NCI-H1436 (cell line): ENCODE data around the gene NANOS2.

Experiments used
- DNase-seq: peaks from one replicate; lab custom pipeline; 2025; lab: John Stamatoyannopoulos, UW

The NANOS2 gene

DNA sequence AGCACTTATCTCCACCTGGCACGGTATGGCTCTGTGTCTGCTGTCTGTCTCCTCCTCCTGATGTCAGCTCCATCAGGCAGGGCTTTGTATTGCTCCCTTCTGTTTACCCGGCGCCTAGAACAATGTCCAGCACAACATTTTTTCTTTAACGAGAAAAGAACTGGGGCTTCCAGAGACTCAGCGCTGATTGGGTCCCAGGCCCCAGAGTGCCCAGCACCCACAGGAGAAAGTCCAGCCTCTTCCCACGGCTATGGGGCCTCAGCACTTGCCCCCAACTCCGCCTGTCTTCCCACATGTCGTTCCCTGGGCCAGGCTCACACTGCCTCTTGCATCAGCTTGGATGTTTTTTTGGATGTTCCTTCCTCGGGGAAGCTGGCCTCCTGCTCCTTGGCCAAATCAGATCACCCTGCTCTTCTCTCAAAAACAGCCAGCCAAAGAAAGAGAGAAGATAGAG lies 19.0 kb downstream of the NANOS2 start:
- no peak for DNase-seq

DNA sequence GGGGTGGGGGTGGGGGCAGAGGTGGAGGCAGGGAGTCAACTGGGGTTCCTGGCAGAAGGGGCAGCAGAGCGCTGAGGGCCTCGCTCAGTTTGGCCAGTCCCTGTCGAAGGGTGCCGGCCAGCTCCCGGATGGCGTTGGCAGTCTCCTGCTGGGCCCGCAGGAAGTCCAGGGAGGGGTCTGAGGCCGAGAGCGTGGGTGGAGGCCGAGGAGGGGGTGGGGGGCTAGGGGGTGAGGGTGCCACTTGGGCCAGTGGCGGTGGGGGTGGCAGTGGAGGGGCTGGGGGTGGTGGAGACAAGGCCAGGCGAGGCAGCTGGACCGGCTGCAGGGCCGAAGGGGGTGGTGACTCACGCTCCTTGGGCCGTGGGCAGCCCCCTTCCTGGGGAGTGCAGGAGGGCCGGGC lies 23.7 kb downstream of the NANOS2 start:
- DNase-seq, result no peak

DNA sequence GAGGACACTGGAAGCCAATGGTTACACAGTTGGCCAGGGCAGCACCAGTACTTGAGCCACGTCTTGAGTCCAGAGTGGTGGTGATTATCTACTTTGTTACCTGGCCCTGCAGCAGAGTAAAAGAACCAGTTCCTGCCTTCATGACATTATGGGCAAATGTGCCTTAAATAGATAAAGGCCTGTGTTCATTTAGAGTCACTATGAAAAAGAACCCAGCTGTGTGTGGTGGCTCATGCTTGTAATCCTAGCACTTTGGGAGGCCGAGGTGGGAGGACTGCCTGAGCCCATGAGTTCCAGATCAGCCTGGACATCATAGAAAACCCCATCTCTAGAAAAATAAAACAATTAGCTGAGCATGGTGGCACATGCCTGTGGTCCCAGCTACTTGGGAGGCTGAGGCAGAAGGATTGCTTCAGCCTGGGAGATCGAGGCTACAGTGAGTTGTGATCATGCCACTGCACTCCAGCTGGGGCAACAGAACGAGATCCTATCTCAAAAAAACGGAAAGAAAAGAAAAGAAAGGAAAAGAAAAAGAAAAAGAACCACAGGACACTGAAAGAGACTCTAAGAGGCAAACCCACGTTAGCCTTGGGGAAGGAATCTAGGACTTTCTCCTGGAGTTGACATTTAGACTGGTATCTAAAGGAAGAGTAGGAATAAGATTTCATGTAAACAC lies 25.2 kb downstream of the NANOS2 start:
- DNase-seq, result no peak

DNA sequence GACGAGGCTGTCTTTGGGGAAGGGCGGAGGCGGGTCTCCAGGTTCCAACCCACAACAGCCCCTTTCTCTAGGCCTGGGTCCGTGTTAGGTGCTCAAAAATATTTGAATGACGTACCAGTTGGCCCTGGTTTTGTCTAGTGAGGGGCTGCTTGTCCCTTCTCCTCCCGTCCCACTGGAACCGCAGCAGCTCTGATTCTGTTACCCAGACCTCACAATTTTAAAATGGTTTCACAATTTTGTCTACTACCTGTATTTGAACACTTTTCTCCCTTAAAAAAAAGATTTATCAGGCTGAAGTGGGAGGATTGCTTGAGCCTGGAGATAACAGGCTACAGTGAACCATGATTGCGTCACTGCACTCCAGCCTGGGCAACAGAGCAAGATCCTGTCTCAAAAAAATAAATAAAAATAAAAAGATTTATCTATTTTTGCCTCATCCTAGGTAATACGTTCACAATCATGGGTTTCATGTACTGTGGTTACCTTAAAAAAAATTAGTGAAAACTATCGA lies 27.3 kb downstream of the NANOS2 start:
- no peak for DNase-seq

DNA sequence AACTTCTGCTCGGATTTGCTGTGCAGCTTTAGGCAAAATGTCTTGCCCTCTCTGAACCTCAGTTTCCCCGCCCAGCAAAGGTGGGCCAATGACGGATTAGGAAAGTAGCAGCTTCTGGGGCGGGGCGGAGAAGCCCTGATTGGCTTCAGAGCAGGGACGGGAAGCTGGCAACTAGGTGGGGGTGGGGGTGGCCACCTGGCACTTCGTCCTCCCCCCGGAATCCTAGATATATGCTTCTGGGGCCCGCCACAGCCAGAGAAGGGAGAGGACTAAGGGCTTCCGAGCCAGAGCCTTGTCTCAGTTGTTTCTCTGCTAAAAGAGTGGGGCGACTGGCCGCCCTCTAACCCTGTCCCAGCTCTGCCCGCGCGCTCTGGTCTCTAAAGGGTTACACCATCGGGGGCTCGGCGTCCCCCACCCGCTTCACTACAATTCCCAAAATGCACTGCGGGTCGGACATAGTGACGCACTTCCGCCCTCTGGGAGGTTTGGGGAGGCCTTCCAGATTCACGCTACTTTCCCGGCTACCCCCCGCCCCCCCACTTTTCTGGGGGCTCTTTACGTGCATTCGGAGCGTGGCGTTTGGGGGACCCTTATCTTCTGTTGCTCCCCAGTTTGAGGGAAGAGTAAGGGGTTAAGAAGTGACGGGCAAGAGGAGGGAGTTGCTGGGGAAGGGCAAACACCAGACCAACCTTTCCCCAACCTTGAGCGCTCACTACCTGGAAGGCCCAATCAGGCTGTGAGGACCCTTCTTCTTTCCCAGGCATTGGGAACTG lies 28.0 kb downstream of the NANOS2 start:
- DNase-seq, result peak; percentile 89

DNA sequence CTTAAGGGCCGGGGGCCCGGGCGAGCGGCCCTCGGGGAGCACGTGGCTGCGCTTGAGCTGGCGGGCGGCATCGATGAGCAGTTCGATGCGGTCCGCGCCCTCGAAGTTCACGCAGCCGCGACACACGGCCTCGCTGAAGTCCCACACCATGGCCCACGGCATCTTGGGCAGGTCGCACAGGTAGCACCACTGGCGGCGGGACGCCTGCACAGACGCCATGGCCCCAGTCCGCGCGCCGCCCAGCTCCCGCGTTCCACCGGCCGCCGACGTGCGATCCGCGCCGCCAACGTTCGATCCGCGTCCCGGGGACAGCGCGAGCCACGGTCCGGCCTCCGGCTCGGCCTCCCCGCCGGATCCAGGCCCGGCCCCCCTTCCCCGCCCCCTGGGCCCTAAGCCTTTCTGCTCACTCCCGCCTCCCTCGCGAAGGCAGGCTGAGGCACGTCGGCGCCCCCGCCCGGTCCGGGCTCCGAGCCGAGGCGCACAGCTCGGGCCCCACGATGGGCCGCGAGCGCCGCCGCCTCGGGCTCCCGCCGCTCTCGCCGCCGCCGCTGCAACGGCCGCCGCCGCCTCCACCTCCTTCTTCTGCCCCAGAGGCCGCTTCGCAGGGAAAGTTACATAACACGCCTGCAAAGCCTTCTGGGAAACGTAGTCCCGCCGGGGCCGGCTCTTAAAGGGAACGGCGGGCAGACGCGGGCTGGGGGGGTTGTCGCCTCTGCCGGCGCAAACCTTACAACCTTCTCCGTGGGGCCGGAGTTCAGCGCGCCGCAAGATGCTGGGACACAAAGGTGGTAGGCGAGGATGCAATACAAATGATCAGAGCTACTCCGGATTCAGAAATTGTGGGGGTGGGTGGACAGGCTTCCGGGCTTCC lies 28.8 kb downstream of the NANOS2 start, which contains the start of gene IRF2BP1:
Gene IRF2BP1, minus strand, starts transcription at position 586 of the 871 bp plus-strand sequence. Its CDS starts 367 bp downstream, at position 219.
- peak; percentile 91 for DNase-seq

DNA sequence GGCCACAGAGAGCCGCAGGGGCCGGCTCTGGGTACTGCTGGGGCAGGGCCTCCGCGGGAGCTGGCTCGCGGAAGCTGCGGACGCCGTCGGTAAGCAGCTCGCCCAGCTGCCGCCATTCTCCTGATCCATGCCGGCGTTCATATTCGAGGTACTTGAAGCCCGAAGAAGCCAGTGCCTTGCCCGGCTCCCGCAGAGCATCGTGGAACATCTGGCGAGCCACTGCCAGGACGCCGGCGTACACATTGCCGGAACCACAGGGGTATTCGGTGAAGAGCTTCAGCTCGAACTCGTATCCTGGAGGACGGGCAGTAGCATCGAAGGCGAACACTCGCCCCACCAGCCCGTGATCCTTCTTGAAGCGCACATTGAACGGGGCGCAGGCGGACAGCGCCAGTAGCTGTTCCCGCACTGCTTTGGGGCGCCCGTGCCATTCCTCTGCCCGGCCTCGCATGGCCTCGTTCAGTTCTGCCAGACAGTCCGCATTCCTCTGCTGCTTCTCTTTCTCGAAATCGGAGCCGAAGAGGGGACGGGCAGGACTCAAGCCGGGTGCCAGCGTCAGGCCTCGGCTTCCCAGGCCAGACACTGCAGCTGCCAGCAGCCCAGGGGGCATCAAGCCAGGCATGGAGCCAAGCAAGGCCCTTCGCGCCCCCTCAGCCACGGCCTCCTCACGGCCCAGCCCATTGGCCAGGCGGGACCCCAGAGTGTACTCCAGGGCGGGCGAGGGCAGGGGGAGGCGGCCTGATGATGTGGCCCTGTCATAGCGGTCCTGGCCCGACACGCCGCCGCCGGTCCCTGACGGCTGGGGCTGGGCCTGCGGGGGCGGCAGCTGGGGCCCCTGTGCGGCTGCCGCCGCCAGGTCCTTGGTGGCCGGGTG lies 29.7 kb downstream of the NANOS2 start:
- no peak for DNase-seq

DNA sequence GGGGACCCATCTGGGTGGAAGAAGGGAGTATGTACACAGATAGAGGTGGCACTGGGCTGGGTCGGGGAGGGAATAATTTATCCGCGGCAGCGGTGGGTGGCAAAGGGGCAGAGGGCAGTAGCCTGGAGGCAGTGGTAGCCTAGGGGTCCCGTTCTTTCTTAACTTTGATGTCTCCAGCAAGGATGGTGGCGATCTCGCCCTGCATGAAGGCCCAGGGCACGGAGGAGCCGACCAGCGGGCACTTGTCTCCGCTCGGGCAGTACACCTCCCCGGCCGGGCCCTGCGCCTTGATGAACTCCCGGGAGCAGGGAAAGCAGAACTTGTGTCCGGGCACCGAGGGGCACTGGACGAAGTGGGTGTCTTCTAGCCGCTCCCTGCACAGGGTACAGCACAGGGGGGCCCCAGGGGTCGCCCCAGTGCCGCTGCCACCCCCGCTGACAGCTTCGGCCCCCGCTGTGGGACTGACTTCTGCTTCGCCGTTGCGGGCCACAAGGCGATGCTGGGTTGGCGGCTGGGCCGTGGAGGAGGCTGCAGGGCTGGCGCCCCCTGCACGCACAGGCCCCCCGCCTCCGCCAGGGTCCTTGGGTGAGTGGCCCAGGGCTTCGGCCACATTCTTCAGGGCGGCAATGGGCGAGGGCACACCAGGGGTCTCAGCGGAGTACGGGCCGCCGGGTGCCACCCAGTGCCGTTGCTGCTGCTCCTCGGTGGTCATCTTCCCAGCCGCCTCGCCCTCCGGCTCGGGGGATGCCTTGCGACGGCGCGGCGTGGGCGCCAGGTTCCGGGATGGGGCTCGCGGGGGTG lies 30.5 kb downstream of the NANOS2 start:
- no peak for DNase-seq

DNA sequence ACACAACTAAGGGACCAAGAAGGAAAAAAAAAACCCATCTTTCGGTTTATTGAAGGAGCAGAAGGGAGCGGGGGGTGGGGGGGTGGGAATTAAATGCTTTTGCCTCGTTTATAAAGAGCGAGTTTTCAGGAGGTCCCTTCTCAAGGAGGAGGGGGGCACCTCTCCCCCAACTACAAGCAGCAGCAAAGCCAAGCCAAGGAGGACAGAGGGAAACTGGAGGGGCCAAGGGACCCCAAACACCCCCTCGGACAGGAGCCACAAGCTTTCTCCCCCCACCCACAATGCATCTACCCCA lies 31.0 kb downstream of the NANOS2 start:
- no peak for DNase-seq

DNA sequence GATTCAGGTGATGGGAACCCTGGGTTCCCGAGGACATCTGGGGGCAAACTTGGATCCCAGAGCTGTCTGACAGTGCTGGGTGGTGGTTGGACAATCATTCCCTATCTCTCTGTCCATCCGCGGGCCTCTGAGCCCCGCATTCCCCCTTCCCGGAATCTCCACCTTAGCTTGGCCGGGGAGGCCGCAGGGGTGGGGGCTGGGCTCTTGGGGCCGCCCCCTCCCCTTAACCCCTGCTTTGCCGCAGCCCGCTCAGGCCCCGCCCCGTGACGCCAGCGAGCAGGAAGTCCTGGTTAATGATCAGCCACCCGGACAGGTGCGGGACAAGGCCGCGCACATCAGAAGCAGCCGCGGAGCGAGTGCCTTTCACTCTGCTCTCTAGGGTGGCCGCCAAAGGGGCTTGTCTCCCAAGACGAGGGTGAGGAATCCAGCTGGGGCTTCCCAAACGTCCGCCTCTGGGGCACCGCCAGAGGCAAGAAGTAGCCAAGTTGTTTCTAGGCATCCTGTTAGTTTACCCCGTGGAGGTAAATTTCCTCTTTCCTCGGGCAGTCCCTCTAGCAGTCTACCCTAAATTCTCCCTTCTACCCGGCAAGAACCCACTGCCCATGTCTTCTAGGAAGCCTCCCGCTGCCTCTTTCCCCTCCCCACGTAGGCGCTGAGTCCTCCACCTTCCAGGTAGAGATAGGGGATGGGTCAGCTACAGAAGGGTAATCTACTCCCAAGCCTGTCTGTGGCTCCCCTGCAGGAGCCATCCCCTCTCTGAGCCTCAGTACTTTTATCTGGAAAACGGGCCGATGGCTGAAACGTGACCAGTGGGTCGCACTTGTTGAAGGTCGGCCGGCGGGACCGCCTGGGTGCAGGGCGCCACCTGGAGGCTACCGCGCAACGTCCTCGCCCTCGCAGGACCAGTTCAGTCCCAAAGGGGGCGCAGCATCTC lies 31.7 kb downstream of the NANOS2 start:
- DNase-seq, result peak; percentile 81

DNA sequence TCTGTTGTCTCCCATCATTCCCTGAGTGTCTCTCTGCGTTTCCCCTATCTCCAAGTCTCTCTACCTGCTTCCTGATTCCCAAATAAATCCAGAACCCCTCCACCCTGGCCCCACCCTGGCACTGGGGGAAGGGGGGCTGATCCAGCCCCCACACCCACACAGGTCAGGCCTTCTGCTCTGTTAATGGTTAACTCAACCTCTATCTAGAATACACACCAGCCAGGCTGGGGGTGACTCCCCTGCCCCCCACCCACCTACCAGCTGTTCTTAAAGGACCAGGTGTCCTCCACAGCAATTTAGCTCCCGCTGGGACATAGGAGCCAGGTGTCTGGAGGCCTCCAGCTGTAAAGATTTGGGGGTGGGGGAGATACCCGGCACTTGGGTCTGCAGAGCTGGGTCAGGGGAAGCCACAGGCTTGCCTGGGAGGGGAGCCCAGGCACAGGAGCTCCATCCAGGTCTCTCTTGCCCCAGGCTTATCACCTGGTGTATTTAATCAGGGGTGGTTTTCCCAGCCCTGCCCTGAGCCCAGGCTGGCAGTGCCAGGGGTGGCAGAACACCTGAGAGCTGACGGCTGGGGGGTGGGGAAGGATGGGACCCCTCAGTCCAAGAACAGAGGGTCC lies 32.6 kb downstream of the NANOS2 start:
- peak; percentile 24 for DNase-seq

DNA sequence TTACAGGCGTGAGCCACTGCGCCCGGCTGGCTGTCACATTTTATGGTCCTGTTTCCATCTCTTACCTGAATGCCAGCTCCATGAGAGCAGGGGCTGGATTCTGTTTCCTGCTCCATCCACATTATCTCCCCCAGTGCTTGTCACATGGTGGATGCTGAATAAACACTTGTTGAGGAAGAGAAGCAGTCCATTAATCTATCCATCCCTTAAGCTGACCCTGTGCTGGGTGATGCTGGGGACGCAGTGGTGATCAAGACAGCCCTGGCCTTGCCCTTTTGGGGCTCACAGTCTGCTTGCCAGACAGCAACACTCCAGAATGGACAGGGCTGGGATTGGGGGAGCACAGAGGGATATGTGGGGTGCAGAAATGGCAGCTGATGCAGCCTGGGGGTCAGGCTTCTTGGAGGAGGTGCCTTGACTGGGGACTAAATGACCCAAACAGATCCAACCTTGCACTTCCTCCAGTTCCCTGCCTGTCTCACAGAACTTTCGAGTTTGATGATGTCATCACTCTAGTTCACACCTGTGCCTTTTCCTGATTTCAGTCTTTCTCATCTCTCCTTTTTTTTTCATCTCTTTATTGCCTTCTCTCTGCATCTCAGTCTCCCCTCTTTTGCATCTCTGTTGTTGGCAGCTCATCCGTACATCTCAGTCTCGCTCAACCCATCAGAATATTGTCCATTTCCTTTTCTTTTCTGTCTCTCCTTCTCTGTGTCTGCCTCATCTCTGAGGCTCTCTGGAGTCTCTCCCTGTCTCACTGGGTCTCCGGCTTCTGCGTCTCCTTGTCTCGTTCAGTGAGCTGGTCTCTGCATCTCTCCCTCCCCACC lies 33.3 kb downstream of the NANOS2 start:
- DNase-seq, result no peak

DNA sequence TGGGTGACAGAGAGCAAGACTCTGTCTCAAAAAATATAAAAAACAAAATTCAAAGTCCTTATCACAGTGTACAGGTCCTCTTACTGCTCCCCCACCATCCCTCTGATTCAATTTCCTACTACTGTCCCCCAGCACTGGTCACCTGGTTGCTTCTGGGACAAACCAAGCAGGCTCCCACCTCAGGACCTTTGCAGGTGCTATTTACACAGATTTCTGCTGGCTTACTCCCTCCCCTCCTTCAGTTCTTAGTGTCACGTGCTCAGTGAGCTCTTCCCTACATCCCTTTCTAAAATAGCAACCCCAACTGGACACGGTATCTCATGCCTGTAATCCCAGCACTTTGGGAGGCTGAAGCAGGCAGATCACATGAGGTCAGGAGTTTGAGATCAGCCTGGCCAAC lies 34.6 kb downstream of the NANOS2 start:
- no peak for DNase-seq

DNA sequence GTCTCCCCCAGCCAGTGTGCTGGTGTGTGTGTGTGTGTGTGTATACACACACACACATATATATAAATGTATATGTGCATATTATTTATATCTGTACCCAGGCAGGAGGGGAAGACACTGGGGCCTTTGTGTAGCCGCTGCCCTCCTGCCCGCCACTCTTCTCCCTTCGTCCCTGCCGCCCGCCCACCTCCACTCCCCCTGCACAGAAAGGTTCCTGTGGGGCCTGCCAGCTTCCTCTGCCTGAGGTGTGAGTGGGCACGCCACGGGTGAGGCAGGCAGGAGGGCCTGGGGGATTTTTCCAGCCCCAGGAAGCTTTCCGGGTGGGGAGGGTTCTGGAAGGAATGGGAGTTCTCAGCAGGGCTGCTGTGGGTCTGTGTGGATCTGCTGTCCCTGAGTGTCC lies 35.5 kb downstream of the NANOS2 start:
- DNase-seq, result no peak

DNA sequence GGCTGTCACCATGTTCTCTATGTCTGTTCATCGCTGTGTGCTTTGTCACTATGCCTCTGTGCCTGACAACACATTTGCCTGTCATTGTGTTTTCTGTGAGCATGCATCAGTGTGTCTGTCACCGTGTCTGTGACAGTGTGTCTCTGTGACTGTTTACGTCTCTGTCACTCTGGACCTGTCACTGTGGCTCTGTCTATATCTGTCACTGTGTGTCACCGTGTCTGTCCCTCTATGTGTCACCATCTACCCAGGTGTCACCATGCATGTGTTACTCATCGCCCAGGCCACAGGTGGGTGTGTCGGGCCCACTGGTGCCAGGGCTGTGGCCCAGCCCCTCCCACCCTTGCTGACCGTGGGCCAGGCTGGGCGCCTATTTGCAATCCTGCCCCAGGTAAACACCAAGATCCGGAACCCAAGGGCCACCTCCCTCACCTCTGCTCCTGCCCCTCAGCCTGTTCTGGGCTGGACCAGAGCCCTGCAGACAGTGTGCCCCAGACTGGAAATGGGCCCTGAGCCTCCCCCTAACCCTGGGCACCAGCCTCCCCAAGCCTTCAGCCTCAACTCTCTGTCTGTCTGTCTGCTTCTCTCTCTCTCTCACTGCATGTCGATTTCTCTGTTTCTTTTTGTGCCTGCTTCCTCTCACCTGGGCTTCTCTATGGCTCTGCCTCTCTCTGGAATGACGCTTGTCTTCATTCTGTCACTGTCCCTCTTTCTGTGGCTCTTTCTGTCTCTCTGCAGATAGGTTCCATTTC lies 36.4 kb downstream of the NANOS2 start:
- DNase-seq, result no peak

DNA sequence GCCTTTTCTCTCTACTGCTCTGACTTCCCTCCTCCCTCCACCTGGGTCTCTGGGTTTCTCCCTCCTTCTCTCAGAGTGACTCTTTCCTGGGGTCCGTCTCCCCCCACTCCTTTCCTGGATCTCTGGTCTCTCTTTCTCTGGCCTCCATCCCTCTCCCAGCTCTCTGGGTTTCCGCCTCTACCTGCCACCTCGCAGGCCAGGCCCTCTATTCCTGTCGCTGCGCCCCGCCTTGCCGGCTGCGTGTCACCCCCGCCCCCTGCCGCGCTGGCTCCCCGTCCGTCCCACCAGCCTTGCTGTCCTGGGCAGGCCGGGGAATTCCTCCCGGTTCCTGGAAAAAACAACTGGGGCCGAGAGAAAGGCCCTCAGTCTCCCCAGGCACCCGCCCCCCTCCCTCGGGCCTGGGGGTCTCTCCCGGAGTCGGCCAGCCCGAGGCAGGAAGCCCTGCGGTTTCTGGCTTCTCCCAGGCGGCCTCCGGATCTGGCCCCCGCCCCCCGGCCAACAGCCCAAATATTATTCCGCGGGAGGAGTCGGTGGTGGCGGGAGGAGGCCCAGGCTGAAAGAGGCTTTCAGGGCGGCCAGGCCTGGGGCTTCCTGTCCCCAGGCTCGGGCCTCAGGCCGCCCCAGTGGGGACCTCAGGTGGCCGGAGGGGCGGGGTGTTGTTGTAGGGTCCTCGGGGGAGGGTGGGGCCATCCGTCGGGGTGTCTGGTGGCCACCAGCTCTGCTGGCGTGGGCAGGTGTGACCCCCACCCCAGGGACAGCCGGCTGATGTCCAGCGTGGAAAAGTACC lies 38.0 kb downstream of the NANOS2 start:
- DNase-seq, result no peak

DNA sequence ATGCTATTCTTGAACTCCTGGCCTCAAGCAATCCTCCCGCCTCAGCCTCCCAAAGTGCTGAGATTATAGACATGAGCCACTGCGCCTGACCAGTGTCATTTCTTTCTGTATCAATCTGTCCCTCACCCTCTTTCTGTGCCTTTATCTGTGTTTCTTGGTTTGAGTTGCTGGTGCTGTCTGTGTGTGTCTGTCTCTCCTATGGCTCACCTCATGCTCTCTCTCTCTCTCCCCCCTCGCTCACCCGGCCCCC lies 38.5 kb downstream of the NANOS2 start:
- no peak for DNase-seq
